SK-N-SH (cell line): ENCODE results near the gene MRGPRG.

Experiments used
- JUND ChIP-seq: IDR thresholded peaks from 2 replicates; pipeline ENCODE4 v1.4.0; 2012
- MXI1 ChIP-seq: IDR thresholded peaks from 2 replicates; pipeline ENCODE4 v1.6.1; 2012; ENCODE audit warnings: mild to moderate bottlenecking, low read depth, low read length, improper control_type of control experiment
- POLR2AphosphoS5 ChIP-seq: IDR thresholded peaks from 2 replicates; pipeline ENCODE4 v1.6.1; 2012; ENCODE audit warnings: low read depth, low read length
- RCOR1 ChIP-seq: fragments of 150-350 bp; IDR thresholded peaks from 2 replicates; pipeline ENCODE4 v1.6.1; 2017; ENCODE audit warnings: antibody characterized with exemption, low read length
- RFX5 ChIP-seq: IDR thresholded peaks from 2 replicates; pipeline ENCODE4 v1.6.1; 2012; ENCODE audit warnings: mild to moderate bottlenecking, improper control_type of control experiment, low read length
- RXRA ChIP-seq: IDR thresholded peaks from 2 replicates; pipeline ENCODE4 v1.4.0; 2012; ENCODE audit warnings: low read depth, mild to moderate bottlenecking, borderline replicate concordance
- SMC3 ChIP-seq: IDR thresholded peaks from 2 replicates; pipeline ENCODE4 v1.6.1; 2012; ENCODE audit warnings: low read depth, low read length, improper control_type of control experiment
- USF2 ChIP-seq: fragments of 150-350 bp; IDR thresholded peaks from 2 replicates; pipeline ENCODE4 v1.6.1; 2017; ENCODE audit warnings: antibody characterized with exemption, low read length, low read depth, borderline replicate concordance
- TF ChIP-seq, protein P1 (sequence below): IDR thresholded peaks from 2 replicates; pipeline ENCODE4 v1.4.0; 2012; ENCODE audit warnings: low read depth, borderline replicate concordance
- TF ChIP-seq, protein P2 (sequence below): fragments of 200-600 bp; sonication (generic); IDR thresholded peaks from 2 replicates; pipeline ENCODE4 v1.6.1; 2017; ENCODE audit warnings: antibody characterized with exemption, mild to moderate bottlenecking, moderate library complexity

DNA sequence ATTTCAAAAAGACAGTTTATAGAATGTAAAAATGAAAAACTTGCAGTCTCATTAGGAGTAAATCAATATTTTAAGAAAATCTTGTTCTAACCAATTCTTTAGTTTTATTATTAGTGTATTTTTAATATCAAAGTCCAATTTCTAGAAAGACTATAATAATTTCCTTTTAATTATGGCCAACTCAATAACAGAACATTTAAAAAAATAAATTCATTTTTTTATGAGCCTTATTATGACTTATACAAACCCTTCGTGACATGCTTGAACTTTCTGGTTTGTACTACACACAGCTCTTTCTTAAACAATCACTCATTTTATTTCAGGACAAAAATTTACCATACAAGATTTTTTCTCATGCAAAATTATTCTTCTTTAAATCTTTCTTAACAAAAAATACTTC is 25.3 kb upstream of the MRGPRG start:
- TF ChIP-seq MXI1 (no peak), POLR2AphosphoS5 (no peak), RXRA (no peak), RFX5 (no peak), JUND (no peak), SMC3 (no peak), RCOR1 (no peak), USF2 (no peak)
- TF ChIP-seq, protein P1, sequence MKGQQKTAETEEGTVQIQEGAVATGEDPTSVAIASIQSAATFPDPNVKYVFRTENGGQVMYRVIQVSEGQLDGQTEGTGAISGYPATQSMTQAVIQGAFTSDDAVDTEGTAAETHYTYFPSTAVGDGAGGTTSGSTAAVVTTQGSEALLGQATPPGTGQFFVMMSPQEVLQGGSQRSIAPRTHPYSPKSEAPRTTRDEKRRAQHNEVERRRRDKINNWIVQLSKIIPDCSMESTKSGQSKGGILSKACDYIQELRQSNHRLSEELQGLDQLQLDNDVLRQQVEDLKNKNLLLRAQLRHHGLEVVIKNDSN, result no peak
- TF ChIP-seq, protein P2, sequence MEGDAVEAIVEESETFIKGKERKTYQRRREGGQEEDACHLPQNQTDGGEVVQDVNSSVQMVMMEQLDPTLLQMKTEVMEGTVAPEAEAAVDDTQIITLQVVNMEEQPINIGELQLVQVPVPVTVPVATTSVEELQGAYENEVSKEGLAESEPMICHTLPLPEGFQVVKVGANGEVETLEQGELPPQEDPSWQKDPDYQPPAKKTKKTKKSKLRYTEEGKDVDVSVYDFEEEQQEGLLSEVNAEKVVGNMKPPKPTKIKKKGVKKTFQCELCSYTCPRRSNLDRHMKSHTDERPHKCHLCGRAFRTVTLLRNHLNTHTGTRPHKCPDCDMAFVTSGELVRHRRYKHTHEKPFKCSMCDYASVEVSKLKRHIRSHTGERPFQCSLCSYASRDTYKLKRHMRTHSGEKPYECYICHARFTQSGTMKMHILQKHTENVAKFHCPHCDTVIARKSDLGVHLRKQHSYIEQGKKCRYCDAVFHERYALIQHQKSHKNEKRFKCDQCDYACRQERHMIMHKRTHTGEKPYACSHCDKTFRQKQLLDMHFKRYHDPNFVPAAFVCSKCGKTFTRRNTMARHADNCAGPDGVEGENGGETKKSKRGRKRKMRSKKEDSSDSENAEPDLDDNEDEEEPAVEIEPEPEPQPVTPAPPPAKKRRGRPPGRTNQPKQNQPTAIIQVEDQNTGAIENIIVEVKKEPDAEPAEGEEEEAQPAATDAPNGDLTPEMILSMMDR, result no peak
